H4 (cell line): Measurements from ENCODE around the gene CLHC1. TPM values are rescaled to one million over a fixed set of nuclear protein-coding genes. Genes with fewer than 3 reads are reported as not detected.
"Not testable (repeated sequence)": the region's sequence is repeated elsewhere in the genome, so short reads cannot be mapped to it uniquely, and the experiment has no call there.

ENCODE experiments used
- DNase-seq: peaks from one replicate; pipeline ENCODE4 v3.0.0-alpha.2; 2015; ENCODE audit warnings: low spot score
- total RNA-seq: library from RNA; depleted of rRNA; stranded (reverse); fragments of >200 nt; shearing (Covaris generic); gene quantifications from 2 replicates; pipeline ENCODE4 v1.2.3, GENCODE V29; 2014

The CLHC1 gene
- total RNA-seq, 1 experiment from 2014 or later: 4.4 TPM

GRCh38 chr2:55153584-55154299 is 78.4 kb downstream of the CLHC1 start:
- DNase-seq: no peak

- DNase-seq: no peak
Observed at GRCh38 chr2:55152475-55153412, 79.3 kb downstream of the CLHC1 start.

- no peak for DNase-seq
Observed at GRCh38 chr2:55151733-55152433, 80.2 kb downstream of the CLHC1 start.

- DNase-seq: no peak
Observed at GRCh38 chr2:55150834-55151233, 81.3 kb downstream of the CLHC1 start.

GRCh38 chr2:55148269-55148668 is 83.8 kb downstream of the CLHC1 start:
- no peak for DNase-seq

- no peak for DNase-seq
Observed at GRCh38 chr2:55147531-55147930, 84.6 kb downstream of the CLHC1 start.

- no peak for DNase-seq
Observed at GRCh38 chr2:55147041-55147440, 85.1 kb downstream of the CLHC1 start.

- DNase-seq: no peak
Observed at GRCh38 chr2:55146263-55146662, 85.8 kb downstream of the CLHC1 start.

- no peak for DNase-seq
Observed at GRCh38 chr2:55144922-55145820, 86.9 kb downstream of the CLHC1 start.

- DNase-seq: not testable (repeated sequence)
Observed at GRCh38 chr2:55143706-55144105, 88.4 kb downstream of the CLHC1 start.

- DNase-seq: no peak
Observed at GRCh38 chr2:55142518-55142917, 89.6 kb downstream of the CLHC1 start.

- peak; percentile 57 for DNase-seq
Observed at GRCh38 chr2:55141572-55142413, 90.3 kb downstream of the CLHC1 start.

- no peak for DNase-seq
Observed at GRCh38 chr2:55140316-55141219, 91.5 kb downstream of the CLHC1 start.

- DNase-seq: no peak
Observed at GRCh38 chr2:55139305-55139704, 92.8 kb downstream of the CLHC1 start.

- no peak for DNase-seq
Observed at GRCh38 chr2:55138882-55139229, 93.2 kb downstream of the CLHC1 start.

- DNase-seq: no peak
Observed at GRCh38 chr2:55138014-55138881, 93.8 kb downstream of the CLHC1 start.

- no peak for DNase-seq
Observed at GRCh38 chr2:55137024-55137958, 94.8 kb downstream of the CLHC1 start.
